Cardiac muscle cell (in vitro differentiated cells and primary cell): Measurements from ENCODE around the gene IGIP. TPM values are rescaled to one million over a fixed set of nuclear protein-coding genes. Genes with fewer than 3 reads are reported as not detected.

ENCODE experiments used
- DNase-seq, 2 donors: peaks; one replicate each; pipeline versions ENCODE4 v3.0.0 to v3.0.0-alpha.2; 2010 to 2017; ENCODE audit warnings: low read depth in 1 of 2, low spot score in 1 of 2
- H3K27ac ChIP-seq: fragments of 200-600 bp; sonication (generic); 2 replicates; pipeline ENCODE4 v1.5.1; 2016
- H3K27me3 ChIP-seq: fragments of 200-600 bp; sonication (generic); 2 replicates; pipeline ENCODE4 v1.6.0; 2016; ENCODE audit warnings: control low read depth
- H3K36me3 ChIP-seq: fragments of 200-600 bp; sonication (generic); 2 replicates; pipeline ENCODE4 v1.5.1; 2016; ENCODE audit warnings: control low read depth
- H3K4me1 ChIP-seq: fragments of 200-600 bp; sonication (generic); 2 replicates; pipeline ENCODE4 v1.8.1; 2017; ENCODE audit warnings: low read depth, mild to moderate bottlenecking, mixed run types
- H3K4me3 ChIP-seq: fragments of 200-600 bp; sonication (generic); 2 replicates; pipeline ENCODE4 v1.5.1; 2016; ENCODE audit warnings: mild to moderate bottlenecking
- H3K9me3 ChIP-seq: fragments of 200-600 bp; sonication (generic); 2 replicates; pipeline ENCODE4 v1.5.1; 2017; ENCODE audit warnings: low read depth, mild to moderate bottlenecking, control low read depth
- CTCF ChIP-seq: IDR thresholded peaks from 2 replicates; pipeline ENCODE4 v1.5.1; 2012; ENCODE audit warnings: low read depth, mild to moderate bottlenecking, low read length
- polyA plus RNA-seq: library from polyadenylated mRNA; unstranded; fragments of >200 nt; fragmentation: Nextera tagmentation; extraction: Ambion mirVana; gene quantifications from 2 replicates; pipeline ENCODE4 v1.2.1, GENCODE V29; 2016
- total RNA-seq: library from RNA; depleted of rRNA; stranded (reverse); fragments of >200 nt; gene quantifications from 2 replicates; pipeline ENCODE4 v1.2.3, GENCODE V29; 2016

Gene IGIP
- 1.5 and 4.8 TPM in 2 replicates for total RNA-seq
- polyA plus RNA-seq, result 0.51 and 1.4 TPM in 2 replicates

GRCh38 chr5:140125637-140126036, at the start of gene IGIP:
TSS of gene IGIP (plus strand) at chr5:140125937. CDS start at chr5:140128477, 2,540 bp downstream.
- H3K4me1 ChIP-seq, result peaks cover 30% of the 10 kb centered on the region
- TF ChIP-seq CTCF, result no peak
- peak within 1 kb of the TSS; percentile 87 for H3K27ac ChIP-seq
- peaks cover under 1% of the 10 kb centered on the region for H3K27me3 ChIP-seq
- H3K9me3 ChIP-seq, result no peaks in the 10 kb centered on the region
- DNase-seq, result no peak
- no peaks in the 10 kb centered on the region for H3K36me3 ChIP-seq
- H3K4me3 ChIP-seq, result no peak within 1 kb of the TSS

- Histone ChIP-seq H3K9me3 (no peaks in the 10 kb centered on the region), H3K4me3 (no peak overlapping the region), H3K27me3 (peaks cover 60% of the 10 kb centered on the region), H3K4me1 (no peaks in the 10 kb centered on the region), H3K27ac (no peak overlapping the region), H3K36me3 (no peaks in the 10 kb centered on the region)
- DNase-seq, result no peak
- no peak for TF ChIP-seq CTCF
These were observed 49.6 kb upstream of the IGIP start for GRCh38 chr5:140076142-140076541.

- no peaks in the 10 kb centered on the region for H3K36me3 ChIP-seq
- H3K9me3 ChIP-seq, result no peaks in the 10 kb centered on the region
- no peak overlapping the region for H3K27ac ChIP-seq
- peaks cover 62% of the 10 kb centered on the region for H3K27me3 ChIP-seq
- no peak overlapping the region for H3K4me3 ChIP-seq
- no peak for TF ChIP-seq CTCF
- H3K4me1 ChIP-seq, result no peaks in the 10 kb centered on the region
- peak in 1 of 2 donors; percentile 4 for DNase-seq
These were observed 48.9 kb upstream of the IGIP start for GRCh38 chr5:140076788-140077187.

GRCh38 chr5:140083120-140083519, 42.6 kb upstream of the IGIP start:
- Histone ChIP-seq H3K4me3 (no peak overlapping the region), H3K4me1 (no peaks in the 10 kb centered on the region), H3K27me3 (peaks cover 83% of the 10 kb centered on the region), H3K36me3 (no peaks in the 10 kb centered on the region), H3K27ac (no peak overlapping the region), H3K9me3 (no peaks in the 10 kb centered on the region)
- no peak for DNase-seq
- TF ChIP-seq CTCF, result no peak

GRCh38 chr5:140083650-140084049, 42.1 kb upstream of the IGIP start:
- peaks cover 78% of the 10 kb centered on the region for H3K27me3 ChIP-seq
- DNase-seq, result no peak

More at GRCh38 chr5:140083650-140084049, 42.1 kb upstream of the IGIP start:
- no peak overlapping the region for H3K4me3 ChIP-seq
- no peaks in the 10 kb centered on the region for H3K9me3 ChIP-seq
- H3K4me1 ChIP-seq, result no peaks in the 10 kb centered on the region
- H3K27ac ChIP-seq, result no peak overlapping the region
- H3K36me3 ChIP-seq, result no peaks in the 10 kb centered on the region
- TF ChIP-seq CTCF, result no peak
